NCI-H82 treated with DMSO at 0.1 percent for 48 hours (cell line): ENCODE measurements around the gene TTLL11.

Source experiments
- DNase-seq: peaks from one replicate; lab custom pipeline; 2025; ENCODE audit not compliant: unreplicated experiment; lab: John Stamatoyannopoulos, UW

TTLL11 gene

DNA sequence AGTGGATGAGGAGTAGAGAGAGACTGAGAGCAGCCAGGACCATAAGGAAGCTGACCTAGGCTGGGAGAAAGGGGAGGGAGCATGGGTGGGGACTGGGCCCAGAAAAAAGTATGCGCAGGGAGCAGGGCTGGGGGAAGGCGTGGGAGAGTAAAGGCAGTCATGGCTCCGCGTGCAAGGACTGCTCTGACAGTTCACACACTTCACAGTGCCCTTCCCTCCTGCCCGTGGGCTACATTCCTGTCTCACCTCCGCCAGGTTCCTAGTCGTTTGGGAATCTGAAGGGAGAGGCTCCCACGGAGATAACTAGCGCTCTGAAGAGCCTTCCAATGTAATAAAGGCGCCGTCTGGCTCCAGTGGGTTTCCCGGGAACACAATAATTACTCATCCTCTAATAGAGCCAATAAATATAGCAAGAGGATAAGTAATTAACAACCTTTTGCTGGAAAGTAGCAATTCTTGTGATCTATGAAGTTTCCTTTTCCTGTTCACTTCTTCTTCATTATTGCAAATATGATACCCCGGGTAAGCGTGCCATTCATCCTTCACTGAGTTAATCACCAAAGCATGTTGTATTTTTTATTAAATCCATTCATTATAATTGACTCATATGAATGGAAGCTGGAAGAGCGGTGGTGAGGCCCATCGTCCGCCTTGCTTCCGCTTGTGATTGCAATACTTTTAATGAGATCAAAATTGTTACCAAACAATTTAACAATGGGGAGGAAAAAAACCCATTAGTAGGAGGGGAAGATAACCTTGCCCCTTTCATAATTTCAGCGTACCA is 39.3 kb downstream of the TTLL11 start:
- DNase-seq: no peak

DNA sequence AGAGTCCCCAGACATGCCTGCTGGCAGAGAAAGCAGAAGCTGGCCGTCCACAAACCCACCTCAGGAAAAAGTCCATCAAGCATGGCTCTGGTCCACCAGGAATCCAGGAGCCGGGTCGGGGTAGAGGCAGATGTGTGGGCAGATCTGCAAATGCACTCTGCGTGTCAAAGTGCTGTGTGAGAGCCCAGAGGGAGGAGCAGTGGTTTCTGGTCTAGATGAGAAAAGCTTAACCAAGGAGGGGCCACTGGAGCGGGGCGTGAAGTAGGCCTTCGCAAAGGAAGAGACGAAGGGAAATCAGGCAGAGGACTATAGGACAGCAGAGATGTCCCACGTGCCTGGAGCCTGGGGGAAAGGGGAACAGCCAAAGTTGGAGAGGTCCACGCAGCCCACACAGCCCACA is 40.0 kb downstream of the TTLL11 start:
- no peak for DNase-seq

DNA sequence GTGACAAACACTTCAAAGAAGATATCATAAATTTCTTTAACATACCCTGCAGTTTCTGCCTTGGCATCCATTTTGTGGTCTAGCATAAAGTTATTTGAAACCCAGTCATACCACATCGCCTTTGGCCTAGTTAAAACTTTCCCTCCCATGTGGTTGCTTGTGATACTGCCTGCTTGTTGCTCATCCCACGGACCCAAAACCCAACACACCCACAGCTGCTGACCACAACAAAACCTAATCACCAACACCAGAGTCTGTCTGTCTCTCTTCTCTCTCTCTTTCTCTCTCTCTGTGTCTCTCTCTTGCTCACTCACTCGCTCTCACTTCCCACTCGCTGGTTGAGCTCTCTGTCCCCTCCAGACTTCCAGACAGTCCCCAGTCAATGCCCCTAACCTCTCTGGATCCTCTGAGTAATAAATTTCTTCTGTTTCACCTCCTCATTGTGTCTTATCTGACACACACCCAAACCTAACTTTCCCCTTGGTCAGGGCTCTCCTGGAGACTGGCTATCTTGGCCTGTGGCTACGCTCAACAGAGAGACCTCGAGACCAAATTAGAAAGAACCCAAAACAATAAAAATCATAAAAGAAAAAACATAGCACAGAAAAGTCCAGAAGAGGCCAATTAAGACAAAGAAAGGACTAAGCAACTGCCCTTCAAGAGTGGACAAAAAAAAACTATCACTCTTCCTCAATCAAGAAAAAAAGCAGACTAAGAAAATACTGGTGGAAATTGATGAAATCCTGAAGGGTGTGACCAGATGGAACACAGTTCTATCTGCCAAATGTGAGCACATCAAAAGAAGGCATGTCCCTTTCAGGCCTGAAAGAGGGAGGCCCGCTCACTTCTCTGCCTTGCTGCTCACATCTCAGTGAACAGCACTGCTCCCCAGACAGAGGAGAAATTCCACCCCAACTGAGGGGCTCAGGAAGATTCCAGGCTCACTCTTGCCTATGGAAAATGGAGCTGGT is 41.5 kb downstream of the TTLL11 start:
- DNase-seq: no peak

DNA sequence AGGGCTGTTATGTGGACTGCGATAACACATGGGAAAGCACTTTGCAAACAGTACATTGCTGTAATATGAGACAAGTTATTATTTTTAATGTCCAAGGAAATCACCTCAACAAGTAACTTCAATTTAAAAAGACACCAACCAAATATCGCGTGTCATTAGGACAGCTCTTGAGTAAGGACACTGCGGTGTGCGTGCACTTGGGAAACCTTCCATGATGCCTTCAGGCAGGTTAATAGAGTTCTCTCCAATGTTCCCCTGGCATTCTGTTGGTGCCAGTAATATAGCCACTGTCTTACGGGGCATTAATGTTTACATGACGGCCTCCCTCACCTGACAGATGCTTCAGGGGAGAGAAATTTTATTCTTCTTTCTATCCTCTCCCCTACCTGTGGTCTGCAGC is 42.9 kb downstream of the TTLL11 start:
- no peak for DNase-seq

DNA sequence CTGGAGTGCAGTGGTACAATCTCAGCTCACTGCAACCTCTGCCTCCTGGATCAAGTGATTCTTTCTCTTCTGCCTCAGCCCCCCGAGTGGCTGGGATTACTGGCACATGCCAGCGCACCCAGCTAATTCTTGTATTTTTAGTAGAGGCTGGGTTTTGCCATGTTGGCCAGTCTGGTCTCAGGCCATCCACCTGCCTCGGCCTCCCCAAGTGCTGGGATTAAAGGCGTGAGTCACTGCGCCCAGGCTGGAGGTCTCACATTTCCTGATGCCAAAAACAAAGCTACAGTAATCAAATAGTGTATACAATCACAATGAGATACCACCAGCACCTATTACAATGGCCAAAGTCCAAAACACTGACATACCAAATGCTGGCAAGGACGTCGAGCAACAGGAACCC is 51.1 kb downstream of the TTLL11 start:
- no peak for DNase-seq

DNA sequence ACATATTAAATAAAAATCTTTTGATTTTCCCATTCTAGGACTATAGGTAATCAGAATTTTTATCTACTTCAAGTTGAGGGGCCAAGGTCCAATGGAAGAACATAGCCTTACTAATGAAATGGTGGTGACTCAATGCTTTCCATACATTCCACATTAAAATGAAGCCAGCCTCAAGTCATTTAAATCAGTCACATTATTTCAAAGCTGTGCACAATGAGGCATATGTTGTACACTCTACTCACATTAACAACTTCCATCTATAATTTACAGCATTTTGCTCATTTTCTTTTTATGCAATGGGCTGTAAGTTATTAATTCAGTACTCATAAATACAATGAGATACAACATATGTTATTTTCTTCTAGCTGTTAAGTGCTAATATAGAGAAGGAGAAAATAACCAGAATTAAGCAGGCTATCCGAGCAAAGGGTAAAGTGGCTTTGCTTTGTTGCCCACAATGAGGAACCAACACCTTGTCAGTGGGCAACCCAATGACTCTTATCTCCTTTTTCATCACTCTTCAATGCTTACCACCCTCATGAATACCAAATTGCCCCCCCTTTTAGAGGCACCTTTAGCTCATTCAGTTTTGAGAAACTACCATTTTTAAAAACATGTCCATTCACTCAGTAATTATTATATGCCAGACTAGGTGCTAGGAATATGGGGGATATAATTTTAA is 52.4 kb downstream of the TTLL11 start:
- DNase-seq: no peak

DNA sequence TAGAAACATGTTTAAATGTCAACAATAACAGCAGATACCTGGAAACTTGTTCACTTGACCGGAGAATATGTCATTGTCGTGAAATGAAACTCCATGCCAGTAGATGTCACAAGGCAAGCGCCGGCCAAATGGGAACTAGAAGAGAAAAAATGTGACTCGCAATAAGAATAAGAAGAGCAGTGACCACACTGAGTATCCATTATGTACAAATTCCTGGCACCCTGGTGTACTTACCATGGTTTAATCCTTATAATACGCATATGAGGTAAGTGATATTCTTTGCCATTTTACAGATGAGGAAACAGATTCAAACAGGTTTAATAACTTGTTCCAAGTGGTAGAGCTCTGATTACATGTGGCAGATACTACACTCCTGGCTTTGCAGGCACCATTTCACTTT is 53.9 kb downstream of the TTLL11 start:
- DNase-seq: no peak

DNA sequence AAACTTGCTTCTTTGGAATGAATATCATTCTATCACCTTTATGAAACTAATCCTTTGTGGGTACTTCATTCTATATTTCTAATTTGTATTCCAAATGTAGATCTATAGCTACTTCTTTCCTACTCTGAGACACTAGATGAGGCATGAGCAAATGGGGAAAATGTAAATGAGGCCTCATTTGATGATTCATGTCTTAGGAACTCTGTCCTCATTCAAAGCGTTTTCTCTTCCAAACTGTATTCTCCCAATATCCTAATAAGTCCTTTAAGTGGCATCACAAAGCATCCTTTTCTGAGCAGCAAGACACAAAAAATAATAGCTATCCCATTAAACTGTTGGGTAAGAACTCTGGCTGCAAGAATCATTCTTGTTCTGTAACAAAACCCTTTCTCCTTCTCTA is 56.1 kb downstream of the TTLL11 start:
- no peak for DNase-seq

DNA sequence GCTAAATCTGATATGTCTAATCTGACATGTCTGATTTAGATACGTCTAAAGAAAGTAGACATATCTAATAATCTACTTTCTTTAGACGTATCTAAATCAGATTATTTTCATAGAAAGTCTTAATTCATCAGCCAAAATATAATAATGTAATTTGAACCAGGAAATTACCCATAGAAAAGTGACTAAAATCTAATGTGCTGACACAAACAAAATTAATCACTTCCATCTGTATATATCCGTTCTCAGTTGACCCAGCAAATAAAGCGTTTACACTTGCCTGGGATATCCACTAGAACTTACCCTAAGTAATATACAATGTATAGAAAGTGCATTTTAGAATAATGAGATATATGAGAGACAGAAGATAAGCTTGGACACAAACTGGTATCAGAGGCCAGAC is 56.7 kb downstream of the TTLL11 start:
- DNase-seq: no peak

DNA sequence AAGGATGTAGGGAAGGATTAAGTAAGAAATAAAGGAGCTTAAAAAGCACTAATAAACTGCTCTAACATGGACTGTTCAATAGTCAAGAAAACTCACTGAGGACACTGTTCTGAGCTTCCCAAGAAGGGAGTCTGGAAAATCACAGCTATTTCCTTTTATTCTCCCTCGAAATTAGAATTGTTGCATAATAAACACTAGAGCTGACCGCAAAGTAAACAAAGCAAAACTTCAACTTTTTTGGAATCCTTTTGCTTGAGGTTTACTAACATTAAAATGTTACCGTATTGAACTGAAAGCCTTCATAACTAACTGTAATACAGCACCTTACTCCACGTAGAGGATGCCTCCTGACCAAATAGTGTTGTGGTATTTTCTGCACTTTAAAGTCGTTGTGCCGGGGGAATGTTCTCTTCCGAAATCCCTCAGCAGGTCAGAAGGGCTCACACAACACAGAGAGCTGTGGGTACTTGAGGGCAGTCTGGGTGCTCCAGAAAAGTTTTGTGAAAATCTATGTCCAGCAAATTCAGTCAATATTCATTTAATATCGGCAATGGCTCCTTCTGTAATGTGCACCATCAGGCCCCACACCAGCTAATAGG is 59.2 kb downstream of the TTLL11 start:
- no peak for DNase-seq

DNA sequence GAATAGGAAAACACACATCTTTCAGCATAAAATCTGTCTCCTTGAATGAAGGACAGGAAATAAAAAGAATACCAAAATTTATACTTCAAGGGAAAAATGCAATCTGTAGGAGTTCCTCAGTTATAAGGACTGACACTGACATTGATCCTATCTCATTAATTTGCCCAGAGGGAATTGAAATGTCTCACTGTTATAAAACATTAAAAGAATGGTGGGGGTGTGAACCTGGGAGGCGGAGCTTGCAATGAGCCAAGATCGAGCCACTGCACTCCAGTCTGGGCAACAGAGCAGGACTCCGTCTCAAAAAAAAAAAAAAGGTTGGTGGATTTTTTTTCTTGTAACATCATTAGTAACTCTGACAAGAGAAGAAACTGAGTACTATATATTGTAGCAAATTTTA is 60.8 kb downstream of the TTLL11 start:
- no peak for DNase-seq

DNA sequence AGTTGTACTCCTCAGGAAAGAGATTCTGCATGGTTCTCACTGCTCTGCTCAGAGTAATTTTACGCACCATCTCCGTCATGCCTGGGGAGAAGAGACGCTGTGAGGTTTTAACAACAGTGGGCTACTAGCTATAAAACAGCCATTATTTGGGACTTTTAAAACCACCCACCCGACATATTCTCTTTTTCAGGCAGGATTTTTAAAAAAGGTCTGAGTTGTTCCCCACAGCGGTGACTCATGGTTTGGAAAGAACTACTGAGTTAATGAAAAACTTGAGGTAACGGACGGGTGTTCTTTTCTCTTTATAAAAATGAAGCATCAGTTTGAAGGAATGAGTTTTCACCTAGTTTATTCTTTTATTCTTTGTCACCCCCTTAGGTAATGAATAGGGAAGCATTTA is 61.3 kb downstream of the TTLL11 start:
- DNase-seq: no peak

DNA sequence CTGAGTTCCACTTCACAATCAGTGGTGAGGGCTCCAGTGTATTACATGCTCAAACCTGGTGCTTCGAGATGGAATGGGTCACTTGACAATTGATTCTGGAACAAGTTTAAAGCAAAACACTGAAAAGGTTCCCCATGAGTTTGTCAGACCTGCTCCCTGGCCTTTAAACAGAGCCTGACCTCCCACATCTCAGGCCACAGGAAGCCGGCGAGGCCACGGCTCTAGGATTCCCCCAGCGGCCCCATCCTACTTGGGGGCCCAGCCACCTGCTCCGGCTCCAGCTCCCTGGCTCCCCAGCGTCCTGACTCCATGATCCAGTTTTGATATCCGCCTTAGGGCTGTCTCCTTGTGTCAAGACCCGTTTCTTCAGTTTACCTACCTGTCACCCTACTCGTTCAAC is 62.0 kb downstream of the TTLL11 start:
- no peak for DNase-seq

DNA sequence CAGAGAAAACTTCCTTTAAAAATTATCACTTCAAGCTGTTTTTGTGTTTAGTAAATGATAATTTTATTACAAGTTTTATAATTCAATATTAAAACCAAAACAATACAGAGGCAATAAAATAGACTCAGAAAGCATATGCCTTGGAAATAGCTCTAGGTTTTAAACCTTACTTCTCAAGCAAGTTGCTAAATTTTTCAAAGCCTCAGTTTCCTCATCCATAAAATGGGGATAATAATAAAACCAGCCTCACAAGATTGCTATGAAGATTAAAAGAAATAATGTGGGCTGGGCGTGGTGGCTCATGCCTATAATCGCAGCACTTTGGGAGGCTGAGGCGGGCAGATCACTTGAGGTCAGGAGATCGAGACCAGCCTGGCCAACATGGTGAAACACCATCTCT is 62.8 kb downstream of the TTLL11 start:
- DNase-seq: no peak

DNA sequence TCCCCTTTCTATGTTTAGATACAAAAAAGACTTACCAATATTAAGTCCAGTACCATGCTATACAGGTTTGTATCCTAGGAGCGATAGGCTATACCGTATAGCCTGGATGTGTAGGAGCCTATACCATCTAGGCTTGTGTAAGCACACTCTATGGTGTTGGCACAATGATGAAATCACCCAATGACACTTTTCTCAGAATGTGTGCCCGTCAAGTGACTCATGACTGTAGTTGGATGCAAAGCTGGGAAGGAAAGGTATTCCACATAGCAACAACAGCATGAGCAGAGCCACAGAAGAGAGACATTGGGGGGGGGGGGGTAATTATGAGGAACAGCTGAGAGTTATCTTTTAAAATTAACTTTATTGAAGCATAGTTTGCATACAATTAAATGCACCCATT is 63.2 kb downstream of the TTLL11 start:
- DNase-seq: no peak

DNA sequence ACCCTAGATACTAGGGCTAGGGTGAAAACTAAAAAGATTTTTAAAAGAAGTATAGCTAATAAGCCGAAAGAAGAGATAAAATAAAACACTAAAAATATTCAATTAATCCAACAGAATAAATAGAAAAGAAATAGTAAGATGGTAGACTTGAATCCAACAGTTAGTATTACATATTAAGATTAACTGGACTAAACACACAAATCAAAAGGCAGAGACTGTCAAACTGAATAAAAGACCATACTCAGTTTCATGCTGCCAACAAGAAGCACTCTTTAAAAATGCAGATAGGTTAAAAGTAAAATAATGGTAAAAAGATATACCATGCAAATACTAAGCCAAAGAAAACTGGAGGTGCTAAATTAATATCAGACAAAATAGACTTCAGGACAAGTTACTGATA is 65.0 kb downstream of the TTLL11 start:
- DNase-seq: no peak

DNA sequence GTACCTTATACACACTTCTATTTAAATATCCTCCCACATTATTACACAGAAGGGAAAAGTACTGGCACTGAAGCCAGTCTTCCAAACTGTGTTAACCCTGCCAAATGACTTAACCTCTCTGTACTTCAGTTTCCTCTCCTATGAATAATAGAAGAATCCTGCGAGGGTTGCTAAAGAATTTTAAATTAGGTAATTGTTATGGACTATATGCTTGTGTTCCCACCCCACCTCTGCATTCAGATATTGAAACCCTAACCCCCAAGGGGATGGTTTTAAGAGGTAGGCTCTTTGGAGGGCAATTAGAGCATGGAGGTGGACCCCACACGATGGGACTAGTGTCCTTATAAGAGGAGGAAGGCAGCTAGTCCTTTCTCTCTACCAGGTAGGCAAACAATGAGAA is 72.7 kb downstream of the TTLL11 start:
- no peak for DNase-seq

DNA sequence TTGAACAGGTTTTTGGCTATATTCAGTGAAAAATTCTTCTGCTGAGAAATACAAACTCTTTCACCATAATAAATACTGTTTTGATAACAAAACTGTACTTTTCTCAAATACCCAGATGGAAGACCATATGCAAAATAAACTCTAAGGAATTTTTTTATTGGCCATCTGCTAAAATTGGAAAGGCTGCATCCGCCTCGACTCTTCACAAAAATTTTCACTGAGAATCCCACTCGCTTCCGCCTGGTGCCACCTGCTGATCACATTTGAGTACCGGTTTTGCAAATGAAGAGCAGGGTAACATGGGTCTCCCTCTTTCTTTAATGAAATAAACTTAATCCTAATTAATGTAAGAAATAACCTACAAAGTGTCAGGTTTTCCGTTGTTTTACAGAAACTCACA is 76.4 kb downstream of the TTLL11 start:
- no peak for DNase-seq

DNA sequence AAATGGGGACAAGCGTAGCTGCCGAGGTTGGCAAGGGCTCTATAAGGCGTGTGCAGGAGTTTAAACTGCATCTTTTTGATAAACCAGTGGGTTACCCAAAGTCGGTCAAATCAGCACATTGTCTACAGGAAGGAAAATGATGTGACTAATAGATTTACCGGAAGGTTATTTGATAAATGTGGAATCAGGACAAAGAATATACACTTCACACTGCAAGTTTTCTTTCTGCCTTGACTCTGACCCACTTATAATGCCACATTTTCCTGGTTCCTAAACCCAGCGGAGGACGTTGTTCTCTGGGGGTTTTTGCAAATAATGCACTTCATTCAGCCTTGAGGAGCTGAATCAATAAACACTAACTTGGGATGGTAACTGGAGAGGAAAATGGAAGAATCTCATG is 76.8 kb downstream of the TTLL11 start:
- no peak for DNase-seq

DNA sequence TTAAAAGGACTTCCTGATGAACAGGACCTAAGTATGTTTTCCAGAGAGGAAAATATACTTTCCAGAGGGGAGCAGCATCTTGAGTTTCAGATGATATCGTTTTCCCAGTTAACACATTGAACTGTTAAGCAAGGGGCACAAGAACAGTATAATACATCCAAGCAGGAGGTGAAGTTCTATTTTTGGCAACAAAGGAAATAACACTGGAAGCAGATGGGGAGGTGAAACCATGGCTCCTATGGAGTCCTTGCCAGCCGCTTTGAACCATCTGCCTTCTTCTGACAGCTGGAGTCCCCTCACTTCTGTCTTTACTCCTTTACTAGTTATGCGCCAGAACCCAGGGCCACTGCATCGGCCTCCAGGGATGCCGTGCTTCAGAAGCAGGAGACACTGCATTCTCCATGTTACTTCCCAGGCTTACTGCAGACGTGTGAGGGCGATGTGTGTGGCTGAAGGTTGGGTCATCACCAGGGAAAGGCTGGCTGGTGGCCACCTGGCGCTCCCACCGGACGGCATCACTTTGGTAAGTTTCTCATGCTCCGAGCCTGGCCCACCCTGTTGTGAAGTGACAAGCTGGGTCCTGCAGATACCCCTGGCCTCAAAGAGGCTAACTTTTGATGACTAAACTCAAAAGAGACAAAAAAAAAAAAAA is 77.8 kb downstream of the TTLL11 start:
- DNase-seq: no peak
